ENCODE results near the gene GNGT2. TPM values are rescaled to one million over a fixed set of nuclear protein-coding genes. Genes with fewer than 3 reads are reported as not detected.

The GNGT2 gene
- total RNA-seq, 4 donors from 2014 or later = 4.2 TPM; not detected in 3

DNA sequence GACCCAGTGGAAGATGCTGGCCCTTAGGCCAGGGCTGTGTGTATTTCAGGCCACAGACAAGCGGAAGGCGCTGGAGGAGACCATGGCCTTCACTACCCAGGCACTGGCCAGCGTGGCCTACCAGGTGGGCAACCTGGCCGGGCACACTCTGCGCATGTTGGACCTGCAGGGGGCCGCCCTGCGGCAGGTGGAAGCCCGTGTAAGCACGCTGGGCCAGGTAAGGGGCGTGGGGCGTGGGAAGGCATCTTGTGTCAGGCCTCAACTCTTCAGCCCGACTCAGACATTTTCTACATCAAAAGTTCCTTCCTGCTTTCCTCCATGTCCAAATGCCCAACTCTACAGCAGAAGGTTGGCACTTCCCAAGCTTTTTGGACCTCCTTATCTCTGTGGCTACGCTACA lies 6.1 kb upstream of the GNGT2 start:
- TF ChIP-seq, protein P1, sequence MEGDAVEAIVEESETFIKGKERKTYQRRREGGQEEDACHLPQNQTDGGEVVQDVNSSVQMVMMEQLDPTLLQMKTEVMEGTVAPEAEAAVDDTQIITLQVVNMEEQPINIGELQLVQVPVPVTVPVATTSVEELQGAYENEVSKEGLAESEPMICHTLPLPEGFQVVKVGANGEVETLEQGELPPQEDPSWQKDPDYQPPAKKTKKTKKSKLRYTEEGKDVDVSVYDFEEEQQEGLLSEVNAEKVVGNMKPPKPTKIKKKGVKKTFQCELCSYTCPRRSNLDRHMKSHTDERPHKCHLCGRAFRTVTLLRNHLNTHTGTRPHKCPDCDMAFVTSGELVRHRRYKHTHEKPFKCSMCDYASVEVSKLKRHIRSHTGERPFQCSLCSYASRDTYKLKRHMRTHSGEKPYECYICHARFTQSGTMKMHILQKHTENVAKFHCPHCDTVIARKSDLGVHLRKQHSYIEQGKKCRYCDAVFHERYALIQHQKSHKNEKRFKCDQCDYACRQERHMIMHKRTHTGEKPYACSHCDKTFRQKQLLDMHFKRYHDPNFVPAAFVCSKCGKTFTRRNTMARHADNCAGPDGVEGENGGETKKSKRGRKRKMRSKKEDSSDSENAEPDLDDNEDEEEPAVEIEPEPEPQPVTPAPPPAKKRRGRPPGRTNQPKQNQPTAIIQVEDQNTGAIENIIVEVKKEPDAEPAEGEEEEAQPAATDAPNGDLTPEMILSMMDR (IDR thresholded peaks at IDR 0.05; ENCODE audit: low read depth) = no peak

DNA sequence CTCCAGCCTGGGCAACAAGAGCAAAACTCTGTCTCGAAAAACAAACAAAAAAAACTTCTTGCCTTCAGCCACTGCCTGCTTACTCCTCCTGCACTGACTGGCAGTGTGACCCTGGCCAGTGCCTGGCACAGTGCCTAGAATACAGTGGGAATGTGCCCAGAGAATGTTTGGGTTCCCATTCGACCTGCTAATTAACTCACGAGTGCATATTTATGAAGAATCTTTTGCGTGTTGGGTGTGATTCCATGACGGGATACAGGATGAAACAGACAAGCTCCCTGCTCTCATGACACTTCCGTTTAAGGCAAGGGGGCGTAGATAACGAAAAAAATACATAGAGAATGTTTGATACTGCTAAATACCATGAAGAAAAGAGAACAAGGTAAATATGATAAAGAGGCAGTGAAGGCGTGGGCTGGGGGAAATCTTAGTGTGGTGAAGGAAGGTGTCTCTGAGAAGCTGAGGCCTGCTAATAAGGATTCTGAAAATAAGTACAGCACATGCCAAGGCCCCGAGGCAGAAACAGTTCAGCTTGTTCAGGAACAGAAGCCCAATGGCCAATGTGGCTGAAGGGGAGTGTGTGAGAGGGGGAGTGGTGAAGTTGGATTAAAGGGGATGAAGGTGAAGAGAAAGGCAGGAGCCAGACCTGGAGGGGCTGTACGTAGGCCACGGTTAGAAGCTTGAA lies 4.4 kb upstream of the GNGT2 start:
- TF ChIP-seq, protein P1 (IDR thresholded peaks at IDR 0.05; ENCODE audit: low read depth) = no peak

- TF ChIP-seq, protein P1 (IDR thresholded peaks at IDR 0.05; ENCODE audit: low read depth) = no peak
Measured at GRCh38 chr17:49213847-49214246, 3.5 kb upstream of the GNGT2 start.

GRCh38 chr17:49213399-49213798 lies 3.0 kb upstream of the GNGT2 start:
- TF ChIP-seq, protein P1 (IDR thresholded peaks at IDR 0.05; ENCODE audit: low read depth) = no peak

- TF ChIP-seq, protein P1 (IDR thresholded peaks at IDR 0.05; ENCODE audit: low read depth) = no peak
Measured at GRCh38 chr17:49209061-49209571, 1.3 kb downstream of the GNGT2 start.

DNA sequence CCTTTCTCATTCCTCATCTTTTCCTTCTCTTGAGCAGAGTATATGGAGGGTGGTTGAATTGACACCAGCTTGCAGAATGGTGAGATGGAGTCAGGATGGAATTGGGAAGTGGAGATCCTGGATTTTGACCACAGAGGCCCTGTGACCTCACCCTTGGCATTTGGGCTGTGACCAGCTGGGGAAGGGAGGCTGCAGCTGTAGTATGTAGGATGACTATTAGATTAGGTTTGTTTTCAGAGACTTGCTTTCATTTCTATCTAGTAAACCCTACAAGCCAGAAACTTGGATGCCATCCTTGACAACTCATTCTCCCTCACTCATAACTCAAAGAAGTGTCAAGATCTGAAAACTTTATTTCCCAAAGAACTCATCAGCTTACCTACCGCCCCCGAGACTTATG lies 5.9 kb downstream of the GNGT2 start:
- TF ChIP-seq, protein P1 (IDR thresholded peaks at IDR 0.05; ENCODE audit: low read depth) = no peak

DNA sequence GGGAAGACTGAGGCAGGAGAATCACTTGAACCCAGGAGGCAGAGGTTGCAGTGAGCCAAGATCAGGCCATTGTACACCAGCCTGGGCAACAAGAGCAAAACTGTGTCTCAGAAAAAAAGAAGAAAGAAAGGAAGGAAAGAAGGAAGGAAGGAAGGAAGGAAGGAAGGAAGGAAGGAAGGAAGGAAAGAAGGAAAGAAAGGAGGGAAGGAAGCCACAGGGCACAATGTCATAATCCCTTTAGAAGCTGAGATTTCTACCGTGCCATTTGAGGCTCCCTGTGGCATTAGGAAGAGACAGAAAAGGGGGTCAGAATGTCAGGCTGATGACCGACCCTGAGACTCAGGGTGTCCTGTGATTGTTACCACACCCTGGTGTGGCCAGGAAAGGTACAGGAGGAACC lies 6.6 kb downstream of the GNGT2 start:
- TF ChIP-seq, protein P1 (IDR thresholded peaks at IDR 0.05; ENCODE audit: low read depth) = no peak
